Activated T-helper 1 cell treated with anti-CD3 and anti-CD28 coated beads, Interleukin-12 subunit alpha, Interleukin-12 subunit beta, Interleukin-2, Interleukin-4 antibody, amounts not matched to agents 30 ng/mL and 10 ng/mL and 1 ng/mL, durations not matched to agents 14 hours and 24 hours and 36 hours (primary cell): ENCODE results near the gene MACROH2A2. TPM values are rescaled to one million over a fixed set of nuclear protein-coding genes. Genes with fewer than 3 reads are reported as not detected.
"Not testable (repeated sequence)": the region's sequence is repeated elsewhere in the genome, so short reads cannot be mapped to it uniquely, and the experiment has no call there.

Experiments used
- DNase-seq: peaks from one replicate; pipeline ENCODE4 v3.0.0; 2021; ENCODE audit warnings: low spot score
- H3K27ac Mint-ChIP-seq: one replicate; pipeline ENCODE4 v1.8.0; 2021; ENCODE audit warnings: mild to moderate bottlenecking, mixed read lengths
- H3K27me3 Mint-ChIP-seq: one replicate; pipeline ENCODE4 v1.8.0; 2022; ENCODE audit warnings: mild to moderate bottlenecking, moderate library complexity, mixed read lengths; ENCODE audit not compliant: insufficient read depth
- H3K36me3 Mint-ChIP-seq: one replicate; pipeline ENCODE4 v1.8.0; 2021; ENCODE audit warnings: low read depth, mixed read lengths
- H3K4me1 Mint-ChIP-seq: one replicate; pipeline ENCODE4 v1.8.0; 2021; ENCODE audit warnings: low read depth, mixed read lengths
- H3K4me3 Mint-ChIP-seq: one replicate; pipeline ENCODE4 v1.8.0; 2021; ENCODE audit warnings: mild to moderate bottlenecking, moderate library complexity, mixed read lengths
- H3K9me3 Mint-ChIP-seq: one replicate; pipeline ENCODE4 v1.8.0; 2021; ENCODE audit warnings: mixed read lengths
- intact Hi-C: fragments of 100-400 bp; cut with micrococcal nuclease; formaldehyde crosslinking; loops from one replicate; pipeline ENCODE4 v1.15.1; 2024
- total RNA-seq: library from RNA; stranded (reverse); gene quantifications from 2 replicates; pipeline ENCODE4 v1.2.3, GENCODE V29; 2022

MACROH2A2 gene
- total RNA-seq, 1 donor from 2014 or later = 3.4 TPM

- H3K27me3 Mint-ChIP-seq = peaks cover 10% of the 10 kb centered on the region
- intact Hi-C loops = no loop called here
- no peaks in the 10 kb centered on the region for H3K36me3 Mint-ChIP-seq
- no peaks in the 10 kb centered on the region for H3K4me1 Mint-ChIP-seq
- no peak overlapping the region for H3K27ac Mint-ChIP-seq
- H3K4me3 Mint-ChIP-seq = no peak overlapping the region
- DNase-seq = no peak
- no peaks in the 10 kb centered on the region for H3K9me3 Mint-ChIP-seq
These were observed 21.5 kb downstream of the MACROH2A2 start for GRCh38 chr10:70074165-70074564.

DNA sequence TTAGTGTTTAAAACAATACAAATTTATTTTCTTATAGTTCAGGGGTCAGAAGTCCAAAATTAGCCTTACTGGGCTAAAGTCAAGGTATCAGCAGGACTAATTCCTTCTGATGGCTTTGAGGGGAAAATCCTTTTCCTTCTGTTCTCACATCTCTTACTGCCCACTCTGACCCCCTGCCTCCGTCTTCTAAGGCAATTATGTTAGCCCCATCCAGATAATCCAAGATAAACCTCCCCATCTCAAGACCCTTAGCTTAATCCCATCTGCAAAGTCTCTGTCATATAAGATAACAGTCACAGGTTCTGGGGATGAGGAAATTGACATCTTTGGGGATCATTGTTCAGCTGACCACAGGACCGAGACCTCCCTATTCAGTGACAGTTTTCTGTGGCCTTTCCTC, 22.3 kb downstream of the MACROH2A2 start:
- Mint-ChIP-seq H3K4me3 (no peak overlapping the region), H3K4me1 (no peaks in the 10 kb centered on the region), H3K9me3 (no peaks in the 10 kb centered on the region), H3K36me3 (no peaks in the 10 kb centered on the region), H3K27me3 (peaks cover 8% of the 10 kb centered on the region), H3K27ac (no peak overlapping the region)
- no peak for DNase-seq
- intact Hi-C loops = no loop called here

- DNase-seq = no peak
- no peak overlapping the region for H3K4me3 Mint-ChIP-seq
- H3K27me3 Mint-ChIP-seq = peaks cover 11% of the 10 kb centered on the region
- no peaks in the 10 kb centered on the region for H3K36me3 Mint-ChIP-seq
- no peaks in the 10 kb centered on the region for H3K4me1 Mint-ChIP-seq
- no peaks in the 10 kb centered on the region for H3K9me3 Mint-ChIP-seq
- intact Hi-C loops = no loop called here
- H3K27ac Mint-ChIP-seq = no peak overlapping the region
These were observed 25.7 kb downstream of the MACROH2A2 start for GRCh38 chr10:70078329-70078728.

DNA sequence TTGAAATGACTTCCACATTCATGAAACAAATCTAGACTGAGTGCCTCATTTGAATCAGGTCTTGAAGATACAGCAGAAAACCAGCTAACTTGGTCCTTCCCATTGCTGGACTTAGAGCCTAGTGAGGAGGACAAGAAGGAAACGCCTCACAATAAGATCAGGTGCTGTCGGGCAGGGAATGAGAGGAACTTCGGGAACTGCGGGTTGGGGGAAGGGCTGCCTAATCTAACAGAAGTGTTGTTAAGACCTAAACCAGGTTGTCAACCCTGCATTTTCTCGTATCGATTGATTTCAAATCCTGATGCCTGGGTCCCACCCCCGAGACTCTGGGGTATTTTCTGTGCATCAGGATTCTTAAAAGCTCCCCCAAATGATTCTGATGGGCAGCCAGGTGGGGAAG, 26.3 kb downstream of the MACROH2A2 start:
- Mint-ChIP-seq H3K4me3 (no peak overlapping the region), H3K27me3 (peaks cover 11% of the 10 kb centered on the region), H3K27ac (no peak overlapping the region), H3K9me3 (no peaks in the 10 kb centered on the region), H3K4me1 (no peaks in the 10 kb centered on the region), H3K36me3 (no peaks in the 10 kb centered on the region)
- intact Hi-C loops = no loop called here
- no peak for DNase-seq

DNA sequence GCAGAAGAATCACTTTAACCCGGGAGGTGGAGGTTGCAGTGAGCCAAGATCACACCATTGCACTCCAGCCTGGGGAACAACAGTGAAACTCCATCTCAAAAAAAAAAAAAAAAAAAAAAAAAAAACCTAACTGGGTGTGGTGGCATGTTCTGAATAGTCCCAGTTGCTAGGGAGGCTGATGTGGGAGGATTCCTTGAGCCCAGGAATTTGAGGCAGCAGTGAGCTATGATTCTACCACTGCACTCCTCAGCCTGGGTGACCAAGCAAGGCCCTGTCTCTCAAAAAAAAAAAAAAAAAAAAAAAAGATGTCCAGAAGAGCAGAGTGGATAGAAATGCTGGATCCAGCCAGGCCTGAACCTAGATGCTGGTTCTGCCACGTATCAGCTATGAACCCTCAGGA, 28.1 kb downstream of the MACROH2A2 start:
- intact Hi-C loops, H3K27ac Mint-ChIP-seq, H3K4me3 Mint-ChIP-seq, DNase-seq, H3K4me1 Mint-ChIP-seq, H3K36me3 Mint-ChIP-seq, H3K9me3 Mint-ChIP-seq: not testable (repeated sequence)
- peaks cover 11% of the 10 kb centered on the region for H3K27me3 Mint-ChIP-seq

- H3K36me3 Mint-ChIP-seq = no peaks in the 10 kb centered on the region
- H3K27me3 Mint-ChIP-seq = peaks cover 13% of the 10 kb centered on the region
- H3K4me3 Mint-ChIP-seq = no peak overlapping the region
- DNase-seq = no peak
- intact Hi-C loops = no loop called here
- H3K4me1 Mint-ChIP-seq = no peaks in the 10 kb centered on the region
- H3K9me3 Mint-ChIP-seq = no peaks in the 10 kb centered on the region
- no peak overlapping the region for H3K27ac Mint-ChIP-seq
These were observed 31.5 kb downstream of the MACROH2A2 start for GRCh38 chr10:70084189-70084588.

- no peak for DNase-seq
- Mint-ChIP-seq H3K27me3 (peaks cover 13% of the 10 kb centered on the region), H3K27ac (no peak overlapping the region), H3K4me1 (no peaks in the 10 kb centered on the region), H3K4me3 (no peak overlapping the region), H3K9me3 (no peaks in the 10 kb centered on the region), H3K36me3 (no peaks in the 10 kb centered on the region)
- intact Hi-C loops = no loop called here
These were observed 33.4 kb downstream of the MACROH2A2 start for GRCh38 chr10:70085975-70086613.

DNA sequence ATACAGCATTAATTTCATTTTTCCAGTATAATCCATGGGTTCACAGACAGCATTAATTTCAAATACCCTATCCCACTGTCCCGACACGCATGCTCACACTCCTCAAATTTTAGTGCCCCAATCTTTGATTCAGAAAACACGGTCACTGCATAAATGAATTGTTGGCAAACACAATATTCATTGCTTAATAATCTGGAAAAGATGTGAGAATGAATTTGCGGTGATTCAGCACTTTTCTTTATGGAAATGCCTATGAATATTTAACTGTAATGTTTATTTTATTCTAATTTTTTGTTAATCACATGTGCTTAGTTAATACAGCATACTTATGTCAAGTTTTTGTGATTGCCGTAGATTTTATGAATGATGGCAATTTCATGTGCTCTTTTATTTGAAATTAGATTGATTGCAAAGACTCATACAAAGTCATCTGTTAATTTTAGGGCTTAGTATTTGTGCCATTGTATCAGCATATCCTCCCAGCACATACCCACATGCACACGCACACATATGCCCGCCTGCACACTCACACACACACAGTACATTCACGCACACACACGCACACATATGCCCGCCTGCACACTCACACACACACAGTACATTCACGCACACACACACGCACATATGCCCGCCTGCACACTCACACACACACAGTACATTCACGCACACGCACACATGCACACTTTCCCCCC, 35.1 kb downstream of the MACROH2A2 start:
- Mint-ChIP-seq H3K9me3 (no peaks in the 10 kb centered on the region), H3K27ac (no peak overlapping the region)

DNA sequence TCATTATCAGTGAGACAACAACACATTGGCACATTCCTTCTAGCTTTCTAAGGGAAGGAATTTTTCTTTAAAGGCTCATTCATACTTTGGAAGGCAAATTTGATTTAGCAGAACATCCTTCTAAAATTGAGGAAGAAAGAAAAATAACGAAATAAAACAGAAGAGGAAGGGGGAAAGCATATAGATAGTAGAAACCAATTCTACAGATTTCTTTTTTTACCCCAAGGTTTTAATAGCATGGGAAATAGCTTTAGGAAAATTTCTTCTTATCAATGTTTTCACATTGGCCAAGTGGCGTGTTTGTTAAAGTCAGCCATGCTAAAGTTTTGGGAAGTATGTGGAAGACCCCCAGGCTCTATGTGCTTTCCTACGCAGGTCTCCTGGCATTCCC, 35.7 kb downstream of the MACROH2A2 start:
- Mint-ChIP-seq H3K27me3 (peaks cover 8% of the 10 kb centered on the region), H3K27ac (no peak overlapping the region), H3K4me1 (peaks cover 18% of the 10 kb centered on the region), H3K4me3 (no peak overlapping the region), H3K9me3 (no peaks in the 10 kb centered on the region), H3K36me3 (no peaks in the 10 kb centered on the region)
- DNase-seq = no peak
- intact Hi-C loops = no loop called here

More for the DNA sequence above, 35.1 kb downstream of the MACROH2A2 start:
- no peak for DNase-seq
- H3K36me3 Mint-ChIP-seq = no peaks in the 10 kb centered on the region
- peaks cover 10% of the 10 kb centered on the region for H3K27me3 Mint-ChIP-seq
- no peak overlapping the region for H3K4me3 Mint-ChIP-seq
- peaks cover 13% of the 10 kb centered on the region for H3K4me1 Mint-ChIP-seq
- intact Hi-C loops = no loop called here

GRCh38 chr10:70090013-70090412, 37.4 kb downstream of the MACROH2A2 start:
- no peak for DNase-seq
- intact Hi-C loops = no loop called here
- no peak overlapping the region for H3K4me3 Mint-ChIP-seq
- no peak overlapping the region for H3K27ac Mint-ChIP-seq
- peaks cover 31% of the 10 kb centered on the region for H3K4me1 Mint-ChIP-seq
- H3K27me3 Mint-ChIP-seq = peaks cover 4% of the 10 kb centered on the region
- no peaks in the 10 kb centered on the region for H3K9me3 Mint-ChIP-seq
- no peaks in the 10 kb centered on the region for H3K36me3 Mint-ChIP-seq

- H3K36me3 Mint-ChIP-seq = no peaks in the 10 kb centered on the region
- no peak for DNase-seq
- H3K27me3 Mint-ChIP-seq = peaks cover 4% of the 10 kb centered on the region
- intact Hi-C loops = no loop called here
- H3K27ac Mint-ChIP-seq = no peak overlapping the region
- no peaks in the 10 kb centered on the region for H3K9me3 Mint-ChIP-seq
- peaks cover 31% of the 10 kb centered on the region for H3K4me1 Mint-ChIP-seq
- H3K4me3 Mint-ChIP-seq = no peak overlapping the region
These were observed 38.3 kb downstream of the MACROH2A2 start for GRCh38 chr10:70090951-70091350.

DNA sequence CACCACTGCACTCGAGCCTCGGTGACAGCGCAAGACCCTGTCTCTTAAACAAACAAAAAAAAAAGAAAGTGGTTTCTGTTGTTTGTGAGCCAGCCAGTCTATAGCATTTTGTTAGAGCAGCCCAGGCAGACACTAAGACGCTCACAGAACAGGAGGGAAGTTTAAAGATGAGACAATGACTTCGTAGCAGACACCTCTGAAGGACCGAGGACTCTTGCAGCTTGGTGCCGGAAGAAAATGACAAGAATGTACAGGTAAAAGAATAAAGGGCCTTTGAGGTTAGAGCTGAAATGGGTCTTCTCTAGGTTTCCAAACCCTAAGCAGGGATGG, 39.7 kb downstream of the MACROH2A2 start:
- peaks cover 31% of the 10 kb centered on the region for H3K4me1 Mint-ChIP-seq
- H3K9me3 Mint-ChIP-seq = no peaks in the 10 kb centered on the region
- H3K36me3 Mint-ChIP-seq = no peaks in the 10 kb centered on the region
- H3K4me3 Mint-ChIP-seq = peak overlapping the region; percentile 76
- no peak for DNase-seq
- intact Hi-C loops = loop anchor here (2.0 kb wide), 2 partner anchors 54 to 78 kb away; partner anchors contain the start of genes SAR1A and TYSND1
- peak overlapping the region; percentile 71 for H3K27ac Mint-ChIP-seq
- H3K27me3 Mint-ChIP-seq = no peaks in the 10 kb centered on the region

DNA sequence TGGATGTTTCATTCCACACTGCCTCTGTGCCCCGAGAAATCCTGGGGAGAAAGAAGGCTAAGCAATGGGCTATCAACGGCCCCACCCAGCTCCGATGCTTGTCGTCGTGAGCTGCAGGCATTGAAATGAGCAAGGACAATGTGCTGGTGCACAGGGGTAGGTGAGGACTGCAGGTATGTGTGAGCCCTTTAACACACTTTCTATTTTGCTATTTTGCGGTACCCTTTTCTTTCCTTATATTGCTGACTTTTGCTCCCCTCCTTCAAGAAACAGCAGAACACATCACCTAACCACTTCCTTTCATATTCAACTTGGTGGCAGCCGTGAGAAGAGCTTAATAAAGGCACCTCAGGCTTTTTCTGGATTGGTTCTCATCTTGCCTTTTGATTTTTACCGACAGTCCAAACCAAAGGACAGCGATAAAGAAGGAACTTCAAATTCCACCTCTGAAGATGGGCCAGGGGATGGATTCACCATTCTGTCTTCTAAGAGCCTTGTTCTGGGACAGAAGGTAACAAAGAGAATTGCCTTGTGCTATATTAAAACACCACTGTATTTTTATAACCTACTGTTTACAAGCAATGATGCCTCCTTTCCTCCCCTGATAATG, 40.8 kb downstream of the MACROH2A2 start:
- intact Hi-C loops = loop anchor here (2.0 kb wide), 2 partner anchors 53 to 77 kb away; partner anchors contain the start of genes SAR1A and TYSND1
- H3K4me1 Mint-ChIP-seq = peaks cover 31% of the 10 kb centered on the region

More for the DNA sequence above, 40.8 kb downstream of the MACROH2A2 start:
- Mint-ChIP-seq H3K9me3 (no peaks in the 10 kb centered on the region), H3K27ac (peak overlapping the region; percentile 44), H3K27me3 (no peaks in the 10 kb centered on the region), H3K4me3 (peak overlapping the region; percentile 76), H3K36me3 (no peaks in the 10 kb centered on the region)
- DNase-seq = peak; percentile 11
